ENCODE data around the gene CTNNA3. TPM values are rescaled to one million over a fixed set of nuclear protein-coding genes. Genes with fewer than 3 reads are reported as not detected.

Gene CTNNA3
- total RNA-seq, 1 experiment from 2014 or later: 0.32 TPM

DNA sequence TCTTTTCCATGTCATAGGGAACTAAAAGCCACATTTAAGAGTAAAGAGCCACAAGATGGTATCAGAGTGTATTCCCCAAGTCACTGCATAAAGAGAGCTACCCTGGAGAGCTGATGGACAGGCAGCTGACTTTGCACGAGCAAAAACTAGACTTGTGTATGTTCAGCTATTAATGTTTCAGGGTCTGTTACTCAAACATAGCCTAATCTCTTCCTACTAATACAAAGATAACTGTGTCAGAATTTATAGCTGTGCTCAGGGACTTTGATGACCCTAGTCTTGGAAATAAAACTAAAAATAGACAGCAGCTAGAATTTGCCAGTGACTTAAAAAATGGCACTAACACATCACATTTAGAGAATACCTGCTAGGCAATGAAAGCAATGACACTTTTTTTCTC lies 815.7 kb downstream of the CTNNA3 start:
- H3K4me1 ChIP-seq (ENCODE audit: control insufficient read depth in 1 of 2, insufficient read depth in 2 of 2, low read length in 2 of 2): no peaks in the 10 kb centered on the region
- no peaks in the 10 kb centered on the region for H3K36me3 ChIP-seq (ENCODE audit: control insufficient read depth in 1 of 2, insufficient read depth in 2 of 2, low read length in 2 of 2)
- ATAC-seq (no peak), DNase-seq (ENCODE audit: low read depth, low spot score) (no peak)
- H3K27me3 ChIP-seq (ENCODE audit: insufficient read depth, low read length): no peaks in the 10 kb centered on the region
- ChIA-PET CTCF (interaction anchor here (1.0 kb wide), 1 partner anchor 45 kb away, joined by 3 read pairs; the partner anchor contains the start of gene LRRTM3), POLR2A (no interaction called here), RAD21 (ENCODE audit: low non-redundant PET in 1 of 2, low total read pairs in 2 of 2, uncharacterized antibody in 2 of 2, unreplicated experiment in 2 of 2) (no interaction called here)
- H4K20me1 ChIP-seq (ENCODE audit: insufficient read depth): no peaks in the 10 kb centered on the region
- no peaks in the 10 kb centered on the region for H3K9me3 ChIP-seq (ENCODE audit: control insufficient read depth in 1 of 2, insufficient read depth in 1 of 2, low read depth in 1 of 2, low read length in 2 of 2)
- no peaks in the 10 kb centered on the region for H3K79me2 ChIP-seq (ENCODE audit: insufficient read depth, low read length)
- H3K4me2 ChIP-seq (ENCODE audit: low read length): no peak overlapping the region
- H3K9me2 ChIP-seq (ENCODE audit: insufficient read depth): no peaks in the 10 kb centered on the region
- no peak overlapping the region for H3K27ac ChIP-seq (ENCODE audit: low read depth, low read length)
- BruUV-seq (replicated peaks): no TSS peak
- TF ChIP-seq, protein P1, sequence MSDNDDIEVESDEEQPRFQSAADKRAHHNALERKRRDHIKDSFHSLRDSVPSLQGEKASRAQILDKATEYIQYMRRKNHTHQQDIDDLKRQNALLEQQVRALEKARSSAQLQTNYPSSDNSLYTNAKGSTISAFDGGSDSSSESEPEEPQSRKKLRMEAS (IDR thresholded peaks at IDR 0.05): no peak
- TF ChIP-seq EZH2phosphoT487 (IDR thresholded peaks at IDR 0.05; ENCODE audit: borderline replicate concordance) (no peak), CBX3 (IDR thresholded peaks at IDR 0.05; ENCODE audit: low read depth) (no peak), FOSL1 (IDR thresholded peaks at IDR 0.05; ENCODE audit: low read depth) (no peak), TCF7L2 (IDR thresholded peaks at IDR 0.05; ENCODE audit: borderline replicate concordance, extremely low read depth, insufficient read depth, insufficient read length) (no peak), SRF (IDR thresholded peaks at IDR 0.05; ENCODE audit: low read depth) (no peak), POLR2A (IDR thresholded peaks at IDR 0.05; ENCODE audit: borderline replicate concordance, extremely low read depth, insufficient read depth, insufficient read length) (no peak), ZFX (IDR thresholded peaks at IDR 0.05) (no peak), EZH2 (IDR thresholded peaks at IDR 0.05) (no peak), ELF1 (IDR thresholded peaks at IDR 0.05; ENCODE audit: borderline replicate concordance, low read depth) (no peak), SP1 (IDR thresholded peaks at IDR 0.05; ENCODE audit: low read depth) (no peak), EGR1 (IDR thresholded peaks at IDR 0.05; ENCODE audit: low read depth) (no peak), YY1 (IDR thresholded peaks at IDR 0.05; ENCODE audit: extremely low read depth, insufficient replicate concordance, low read depth, low read length) (no peak), POLR2AphosphoS5 (IDR thresholded peaks at IDR 0.05; ENCODE audit: low read depth, low read length) (no peak), JUND (IDR thresholded peaks at IDR 0.05) (no peak), CEBPB (IDR thresholded peaks at IDR 0.05; ENCODE audit: low read depth) (no peak), ZNF274 (IDR thresholded peaks at IDR 0.05; ENCODE audit: low read depth, low read length) (no peak)
- TF ChIP-seq, protein P2, sequence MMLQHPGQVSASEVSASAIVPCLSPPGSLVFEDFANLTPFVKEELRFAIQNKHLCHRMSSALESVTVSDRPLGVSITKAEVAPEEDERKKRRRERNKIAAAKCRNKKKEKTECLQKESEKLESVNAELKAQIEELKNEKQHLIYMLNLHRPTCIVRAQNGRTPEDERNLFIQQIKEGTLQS (IDR thresholded peaks at IDR 0.05): no peak
- TF ChIP-seq, protein P3, sequence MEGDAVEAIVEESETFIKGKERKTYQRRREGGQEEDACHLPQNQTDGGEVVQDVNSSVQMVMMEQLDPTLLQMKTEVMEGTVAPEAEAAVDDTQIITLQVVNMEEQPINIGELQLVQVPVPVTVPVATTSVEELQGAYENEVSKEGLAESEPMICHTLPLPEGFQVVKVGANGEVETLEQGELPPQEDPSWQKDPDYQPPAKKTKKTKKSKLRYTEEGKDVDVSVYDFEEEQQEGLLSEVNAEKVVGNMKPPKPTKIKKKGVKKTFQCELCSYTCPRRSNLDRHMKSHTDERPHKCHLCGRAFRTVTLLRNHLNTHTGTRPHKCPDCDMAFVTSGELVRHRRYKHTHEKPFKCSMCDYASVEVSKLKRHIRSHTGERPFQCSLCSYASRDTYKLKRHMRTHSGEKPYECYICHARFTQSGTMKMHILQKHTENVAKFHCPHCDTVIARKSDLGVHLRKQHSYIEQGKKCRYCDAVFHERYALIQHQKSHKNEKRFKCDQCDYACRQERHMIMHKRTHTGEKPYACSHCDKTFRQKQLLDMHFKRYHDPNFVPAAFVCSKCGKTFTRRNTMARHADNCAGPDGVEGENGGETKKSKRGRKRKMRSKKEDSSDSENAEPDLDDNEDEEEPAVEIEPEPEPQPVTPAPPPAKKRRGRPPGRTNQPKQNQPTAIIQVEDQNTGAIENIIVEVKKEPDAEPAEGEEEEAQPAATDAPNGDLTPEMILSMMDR (IDR thresholded peaks at IDR 0.05 in 2 of 3, conservative IDR thresholded peaks at IDR 0.05 in 1 of 3; ENCODE audit: borderline replicate concordance in 1 of 3, insufficient read depth in 1 of 3, low read depth in 2 of 3, low read length in 2 of 3): no peak
- TF ChIP-seq, protein P4, sequence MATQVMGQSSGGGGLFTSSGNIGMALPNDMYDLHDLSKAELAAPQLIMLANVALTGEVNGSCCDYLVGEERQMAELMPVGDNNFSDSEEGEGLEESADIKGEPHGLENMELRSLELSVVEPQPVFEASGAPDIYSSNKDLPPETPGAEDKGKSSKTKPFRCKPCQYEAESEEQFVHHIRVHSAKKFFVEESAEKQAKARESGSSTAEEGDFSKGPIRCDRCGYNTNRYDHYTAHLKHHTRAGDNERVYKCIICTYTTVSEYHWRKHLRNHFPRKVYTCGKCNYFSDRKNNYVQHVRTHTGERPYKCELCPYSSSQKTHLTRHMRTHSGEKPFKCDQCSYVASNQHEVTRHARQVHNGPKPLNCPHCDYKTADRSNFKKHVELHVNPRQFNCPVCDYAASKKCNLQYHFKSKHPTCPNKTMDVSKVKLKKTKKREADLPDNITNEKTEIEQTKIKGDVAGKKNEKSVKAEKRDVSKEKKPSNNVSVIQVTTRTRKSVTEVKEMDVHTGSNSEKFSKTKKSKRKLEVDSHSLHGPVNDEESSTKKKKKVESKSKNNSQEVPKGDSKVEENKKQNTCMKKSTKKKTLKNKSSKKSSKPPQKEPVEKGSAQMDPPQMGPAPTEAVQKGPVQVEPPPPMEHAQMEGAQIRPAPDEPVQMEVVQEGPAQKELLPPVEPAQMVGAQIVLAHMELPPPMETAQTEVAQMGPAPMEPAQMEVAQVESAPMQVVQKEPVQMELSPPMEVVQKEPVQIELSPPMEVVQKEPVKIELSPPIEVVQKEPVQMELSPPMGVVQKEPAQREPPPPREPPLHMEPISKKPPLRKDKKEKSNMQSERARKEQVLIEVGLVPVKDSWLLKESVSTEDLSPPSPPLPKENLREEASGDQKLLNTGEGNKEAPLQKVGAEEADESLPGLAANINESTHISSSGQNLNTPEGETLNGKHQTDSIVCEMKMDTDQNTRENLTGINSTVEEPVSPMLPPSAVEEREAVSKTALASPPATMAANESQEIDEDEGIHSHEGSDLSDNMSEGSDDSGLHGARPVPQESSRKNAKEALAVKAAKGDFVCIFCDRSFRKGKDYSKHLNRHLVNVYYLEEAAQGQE (IDR thresholded peaks at IDR 0.05; ENCODE audit: low read depth): no peak
- no peak overlapping the region for H3K4me3 ChIP-seq (replicated peaks in 1 of 2; ENCODE audit: low read depth in 1 of 2, low read length in 2 of 2)
- intact Hi-C loops (cut with micrococcal nuclease): no loop called here
- H2AFZ ChIP-seq (ENCODE audit: low read depth, low read length, poor library complexity, severe bottlenecking): no peak overlapping the region
- no peak overlapping the region for H3K9ac ChIP-seq (ENCODE audit: low read length)
